Measurements from ENCODE around the gene SMOC2. TPM values are rescaled to one million over a fixed set of nuclear protein-coding genes. Genes with fewer than 3 reads are reported as not detected.

SMOC2 gene
- polyA plus RNA-seq, 1 of the 3 experiments (the other 2 are of a cell fraction) = not detected

DNA sequence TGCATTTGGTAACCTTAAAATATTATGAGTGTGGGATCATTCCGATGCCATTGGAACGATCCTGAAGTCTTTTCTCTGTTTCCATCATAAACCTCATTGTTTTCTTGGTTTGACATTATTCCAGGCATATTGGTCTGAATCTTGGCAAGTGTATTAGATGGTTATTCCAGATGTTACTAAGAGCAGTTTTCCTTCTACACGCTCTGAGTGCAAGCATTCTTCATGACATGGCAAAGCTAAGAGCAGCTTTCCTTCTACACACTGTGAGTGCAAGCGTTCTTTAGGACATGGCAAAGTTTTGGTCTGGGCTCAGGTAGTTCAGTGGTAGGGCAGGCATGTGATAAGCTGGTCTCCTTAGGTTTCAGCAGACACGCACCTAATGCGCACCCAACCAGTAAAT lies 53.0 kb downstream of the SMOC2 start:
- H4K20me1 ChIP-seq (ENCODE audit: insufficient read depth) = no peaks in the 10 kb centered on the region
- H3K9ac ChIP-seq = no peak overlapping the region
- H3K36me3 ChIP-seq (replicated peaks in 1 of 2; ENCODE audit: control insufficient read depth in 1 of 2, insufficient read depth in 2 of 2, low read length in 1 of 2) = no peaks in the 10 kb centered on the region
- no peaks in the 10 kb centered on the region; a peak in 1 of 4 replicates for H3K4me1 ChIP-seq (ENCODE audit: control insufficient read depth in 1 of 2, insufficient read depth in 2 of 2, low read depth in 1 of 2, low read length in 1 of 2)
- H3K4me2 ChIP-seq = no peak overlapping the region
- ChIA-PET POLR2A (no interaction called here), CTCF (no interaction called here)
- TF ChIP-seq FOSL2 (IDR thresholded peaks at IDR 0.05; ENCODE audit: borderline replicate concordance, low read depth) = no peak
- TF ChIP-seq, protein P1, sequence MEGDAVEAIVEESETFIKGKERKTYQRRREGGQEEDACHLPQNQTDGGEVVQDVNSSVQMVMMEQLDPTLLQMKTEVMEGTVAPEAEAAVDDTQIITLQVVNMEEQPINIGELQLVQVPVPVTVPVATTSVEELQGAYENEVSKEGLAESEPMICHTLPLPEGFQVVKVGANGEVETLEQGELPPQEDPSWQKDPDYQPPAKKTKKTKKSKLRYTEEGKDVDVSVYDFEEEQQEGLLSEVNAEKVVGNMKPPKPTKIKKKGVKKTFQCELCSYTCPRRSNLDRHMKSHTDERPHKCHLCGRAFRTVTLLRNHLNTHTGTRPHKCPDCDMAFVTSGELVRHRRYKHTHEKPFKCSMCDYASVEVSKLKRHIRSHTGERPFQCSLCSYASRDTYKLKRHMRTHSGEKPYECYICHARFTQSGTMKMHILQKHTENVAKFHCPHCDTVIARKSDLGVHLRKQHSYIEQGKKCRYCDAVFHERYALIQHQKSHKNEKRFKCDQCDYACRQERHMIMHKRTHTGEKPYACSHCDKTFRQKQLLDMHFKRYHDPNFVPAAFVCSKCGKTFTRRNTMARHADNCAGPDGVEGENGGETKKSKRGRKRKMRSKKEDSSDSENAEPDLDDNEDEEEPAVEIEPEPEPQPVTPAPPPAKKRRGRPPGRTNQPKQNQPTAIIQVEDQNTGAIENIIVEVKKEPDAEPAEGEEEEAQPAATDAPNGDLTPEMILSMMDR (IDR thresholded peaks at IDR 0.05) = no peak
- TF ChIP-seq, protein P2, sequence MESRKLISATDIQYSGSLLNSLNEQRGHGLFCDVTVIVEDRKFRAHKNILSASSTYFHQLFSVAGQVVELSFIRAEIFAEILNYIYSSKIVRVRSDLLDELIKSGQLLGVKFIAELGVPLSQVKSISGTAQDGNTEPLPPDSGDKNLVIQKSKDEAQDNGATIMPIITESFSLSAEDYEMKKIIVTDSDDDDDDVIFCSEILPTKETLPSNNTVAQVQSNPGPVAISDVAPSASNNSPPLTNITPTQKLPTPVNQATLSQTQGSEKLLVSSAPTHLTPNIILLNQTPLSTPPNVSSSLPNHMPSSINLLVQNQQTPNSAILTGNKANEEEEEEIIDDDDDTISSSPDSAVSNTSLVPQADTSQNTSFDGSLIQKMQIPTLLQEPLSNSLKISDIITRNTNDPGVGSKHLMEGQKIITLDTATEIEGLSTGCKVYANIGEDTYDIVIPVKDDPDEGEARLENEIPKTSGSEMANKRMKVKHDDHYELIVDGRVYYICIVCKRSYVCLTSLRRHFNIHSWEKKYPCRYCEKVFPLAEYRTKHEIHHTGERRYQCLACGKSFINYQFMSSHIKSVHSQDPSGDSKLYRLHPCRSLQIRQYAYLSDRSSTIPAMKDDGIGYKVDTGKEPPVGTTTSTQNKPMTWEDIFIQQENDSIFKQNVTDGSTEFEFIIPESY (IDR thresholded peaks at IDR 0.05; ENCODE audit: borderline replicate concordance, low read depth) = no peak
- H3K4me3 ChIP-seq (ENCODE audit: low read depth in 2 of 2, low read length in 1 of 2) = no peak overlapping the region
- H2AFZ ChIP-seq (ENCODE audit: low read depth) = no peak overlapping the region
- H3K9me2 ChIP-seq = no peaks in the 10 kb centered on the region
- H3F3A ChIP-seq (replicated peaks; ENCODE audit: insufficient read depth) = no peaks in the 10 kb centered on the region
- no peaks in the 10 kb centered on the region for H3K27me3 ChIP-seq (ENCODE audit: insufficient read depth)
- DNase-seq = no peak
- H3K27ac ChIP-seq (ENCODE audit: low read depth in 2 of 2, low read length in 1 of 2) = no peak overlapping the region
- H3K79me2 ChIP-seq (ENCODE audit: insufficient read depth) = no peaks in the 10 kb centered on the region
- WGBS (ENCODE audit: low lambda C conversion rate) = 37% methylated on average over 6 of the region's 6 CpGs
- no peaks in the 10 kb centered on the region for H3K9me3 ChIP-seq

DNA sequence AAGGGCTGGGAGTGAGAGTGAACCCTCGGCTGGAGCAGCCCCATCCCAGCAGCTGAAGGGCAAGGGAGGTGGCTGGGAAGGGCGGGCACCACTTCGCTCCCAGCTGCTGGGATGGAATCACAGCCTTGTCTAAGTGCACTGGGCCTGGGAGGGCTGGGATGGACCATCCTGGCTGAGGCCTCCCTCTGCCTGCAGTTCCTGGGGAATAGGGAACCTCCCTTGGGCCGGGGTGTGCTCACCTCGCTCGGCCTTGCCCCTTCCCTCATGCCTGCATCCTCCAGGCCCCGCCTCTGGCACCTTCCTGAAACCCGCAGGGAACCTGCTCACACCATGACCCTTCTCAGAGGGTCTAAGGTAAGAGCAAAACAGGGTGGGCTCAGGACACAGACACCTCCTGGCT lies 53.7 kb downstream of the SMOC2 start:
- Histone ChIP-seq H3K9ac (no peak overlapping the region), H4K20me1 (ENCODE audit: insufficient read depth) (no peaks in the 10 kb centered on the region), H3K27ac (ENCODE audit: low read depth in 2 of 2, low read length in 1 of 2) (no peak overlapping the region), H2AFZ (ENCODE audit: low read depth) (no peak overlapping the region), H3K4me2 (no peak overlapping the region), H3K4me1 (ENCODE audit: control insufficient read depth in 1 of 2, insufficient read depth in 2 of 2, low read depth in 1 of 2, low read length in 1 of 2) (no peaks in the 10 kb centered on the region; a peak in 1 of 4 replicates), H3K9me2 (no peaks in the 10 kb centered on the region), H3K4me3 (ENCODE audit: low read depth in 2 of 2, low read length in 1 of 2) (no peak overlapping the region), H3K27me3 (ENCODE audit: insufficient read depth) (no peaks in the 10 kb centered on the region), H3K79me2 (ENCODE audit: insufficient read depth) (no peaks in the 10 kb centered on the region), H3F3A (replicated peaks; ENCODE audit: insufficient read depth) (no peaks in the 10 kb centered on the region), H3K36me3 (replicated peaks in 1 of 2; ENCODE audit: control insufficient read depth in 1 of 2, insufficient read depth in 2 of 2, low read length in 1 of 2) (no peaks in the 10 kb centered on the region), H3K9me3 (no peaks in the 10 kb centered on the region)
- ChIA-PET CTCF (no interaction called here), POLR2A (no interaction called here)
- DNase-seq = no peak
- 0% methylated on average over 1 of the region's 8 CpGs for WGBS (ENCODE audit: low lambda C conversion rate)
- TF ChIP-seq FOXJ3 (CRISPR knock-in tag; IDR thresholded peaks at IDR 0.05) (no peak), EP300 (IDR thresholded peaks at IDR 0.05; ENCODE audit: borderline replicate concordance in 1 of 2, low read depth in 1 of 2, low read length in 1 of 2) (no peak), ELF1 (IDR thresholded peaks at IDR 0.05) (no peak), NRF1 (IDR thresholded peaks at IDR 0.05; ENCODE audit: low read depth, low read length) (no peak), TEAD4 (IDR thresholded peaks at IDR 0.05; ENCODE audit: borderline replicate concordance, insufficient read depth) (no peak), RCOR1 (IDR thresholded peaks at IDR 0.05; ENCODE audit: low read length) (no peak), RFX5 (IDR thresholded peaks at IDR 0.05; ENCODE audit: low read length) (no peak), NFIC (IDR thresholded peaks at IDR 0.05; ENCODE audit: borderline replicate concordance) (no peak), SIN3A (IDR thresholded peaks at IDR 0.05; ENCODE audit: borderline replicate concordance, low read depth, low read length) (no peak), CHD2 (IDR thresholded peaks at IDR 0.05; ENCODE audit: low read length, partially characterized antibody) (no peak), JUND (IDR thresholded peaks at IDR 0.05) (no peak), SMC3 (IDR thresholded peaks at IDR 0.05; ENCODE audit: low read depth, low read length) (no peak), FOSL2 (IDR thresholded peaks at IDR 0.05; ENCODE audit: borderline replicate concordance, low read depth) (no peak), MEF2A (IDR thresholded peaks at IDR 0.05; ENCODE audit: borderline replicate concordance, low read depth) (no peak)
- TF ChIP-seq, protein P1 (IDR thresholded peaks at IDR 0.05) = no peak
- TF ChIP-seq, protein P3, sequence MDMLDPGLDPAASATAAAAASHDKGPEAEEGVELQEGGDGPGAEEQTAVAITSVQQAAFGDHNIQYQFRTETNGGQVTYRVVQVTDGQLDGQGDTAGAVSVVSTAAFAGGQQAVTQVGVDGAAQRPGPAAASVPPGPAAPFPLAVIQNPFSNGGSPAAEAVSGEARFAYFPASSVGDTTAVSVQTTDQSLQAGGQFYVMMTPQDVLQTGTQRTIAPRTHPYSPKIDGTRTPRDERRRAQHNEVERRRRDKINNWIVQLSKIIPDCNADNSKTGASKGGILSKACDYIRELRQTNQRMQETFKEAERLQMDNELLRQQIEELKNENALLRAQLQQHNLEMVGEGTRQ (IDR thresholded peaks at IDR 0.05; ENCODE audit: borderline replicate concordance, low read depth, low read length) = no peak
- TF ChIP-seq, protein P4, sequence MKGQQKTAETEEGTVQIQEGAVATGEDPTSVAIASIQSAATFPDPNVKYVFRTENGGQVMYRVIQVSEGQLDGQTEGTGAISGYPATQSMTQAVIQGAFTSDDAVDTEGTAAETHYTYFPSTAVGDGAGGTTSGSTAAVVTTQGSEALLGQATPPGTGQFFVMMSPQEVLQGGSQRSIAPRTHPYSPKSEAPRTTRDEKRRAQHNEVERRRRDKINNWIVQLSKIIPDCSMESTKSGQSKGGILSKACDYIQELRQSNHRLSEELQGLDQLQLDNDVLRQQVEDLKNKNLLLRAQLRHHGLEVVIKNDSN (IDR thresholded peaks at IDR 0.05; ENCODE audit: borderline replicate concordance, low read depth) = no peak
- TF ChIP-seq, protein P2 (IDR thresholded peaks at IDR 0.05; ENCODE audit: borderline replicate concordance, low read depth) = no peak
